Erythroblast (primary cell): ENCODE results near the gene PTPN1.

Experiments used
- GATA1 ChIP-seq: IDR thresholded peaks from 2 replicates; pipeline ENCODE4 v1.6.1; 2011; ENCODE audit warnings: low read depth, mild to moderate bottlenecking, control low read depth, low read length, moderate library complexity
- POLR2A ChIP-seq: IDR thresholded peaks from 2 replicates; pipeline ENCODE4 v1.6.1; 2011; ENCODE audit warnings: mild to moderate bottlenecking, low read length

- no peak for TF ChIP-seq POLR2A
- no peak for TF ChIP-seq GATA1
Observed at GRCh38 chr20:50605136-50605535, 95.0 kb downstream of the PTPN1 start.
